Measurements from ENCODE around the gene DAAM2. TPM values are rescaled to one million over a fixed set of nuclear protein-coding genes. Genes with fewer than 3 reads are reported as not detected.

The DAAM2 gene
- total RNA-seq, 4 donors from 2014 or later, result 3.7 to 55.9 (median 11.9) TPM

- Histone ChIP-seq H3K9me3 (no peaks in the 10 kb centered on the region), H3K4me3 (no peak overlapping the region), H3K27ac (no peak overlapping the region), H3K27me3 (no peaks in the 10 kb centered on the region), H3K36me3 (peaks cover 6 to 66% (median 9%) of the 10 kb centered on the region in 3 donors), H3K4me1 (no peaks in the 10 kb centered on the region)
- intact Hi-C loops (cut with DNase I), result no loop called here
- no peak for TF ChIP-seq CTCF (IDR thresholded peaks at IDR 0.05)
- no peak for TF ChIP-seq POLR2A (IDR thresholded peaks at IDR 0.05)
- 92 to 96% methylated on average over 3 to 10 of the region's 10 CpGs for WGBS, 2 donors
- no peak for DNase-seq
These were observed 119.4 kb downstream of the DAAM2 start for GRCh38 chr6:39911513-39912125.

- intact Hi-C loops (cut with DNase I), result no loop called here
- H3K36me3 ChIP-seq, result peaks cover 6 to 66% (median 9%) of the 10 kb centered on the region in 3 donors
- H3K4me3 ChIP-seq, result no peak overlapping the region
- no peaks in the 10 kb centered on the region for H3K27me3 ChIP-seq
- DNase-seq, result no peak
- H3K4me1 ChIP-seq, result no peaks in the 10 kb centered on the region
- 70 to 93% methylated on average over 4 of the region's 4 CpGs for WGBS, 2 donors
- H3K9me3 ChIP-seq, result no peaks in the 10 kb centered on the region
- TF ChIP-seq CTCF (IDR thresholded peaks at IDR 0.05) (no peak), POLR2A (IDR thresholded peaks at IDR 0.05) (no peak)
- H3K27ac ChIP-seq, result no peak overlapping the region
These were observed 120.3 kb downstream of the DAAM2 start for GRCh38 chr6:39912446-39912845.

GRCh38 chr6:39913391-39913916, 121.3 kb downstream of the DAAM2 start:
- Histone ChIP-seq H3K36me3 (peaks cover 6 to 66% (median 9%) of the 10 kb centered on the region in 3 donors), H3K27ac (no peak overlapping the region), H3K4me1 (no peaks in the 10 kb centered on the region), H3K4me3 (no peak overlapping the region), H3K27me3 (no peaks in the 10 kb centered on the region), H3K9me3 (no peaks in the 10 kb centered on the region)
- DNase-seq, result no peak
- intact Hi-C loops (cut with DNase I), result no loop called here
- TF ChIP-seq CTCF (IDR thresholded peaks at IDR 0.05) (no peak), POLR2A (IDR thresholded peaks at IDR 0.05) (no peak)
- WGBS, 2 donors, result 94 to 98% methylated on average over 5 to 7 of the region's 12 CpGs

GRCh38 chr6:39914239-39914638, 122.1 kb downstream of the DAAM2 start:
- TF ChIP-seq POLR2A (IDR thresholded peaks at IDR 0.05), result no peak
- TF ChIP-seq CTCF (IDR thresholded peaks at IDR 0.05), result no peak
- 73 to 90% methylated on average over 3 of the region's 3 CpGs for WGBS, 2 donors
- intact Hi-C loops (cut with DNase I), result no loop called here
- Histone ChIP-seq H3K27ac (no peak overlapping the region), H3K4me1 (no peaks in the 10 kb centered on the region), H3K9me3 (no peaks in the 10 kb centered on the region), H3K27me3 (no peaks in the 10 kb centered on the region), H3K36me3 (peaks cover 6 to 66% (median 9%) of the 10 kb centered on the region in 3 donors), H3K4me3 (no peak overlapping the region)
- DNase-seq, result no peak

- Histone ChIP-seq H3K36me3 (peaks cover 6 to 65% (median 9%) of the 10 kb centered on the region in 3 donors), H3K4me1 (no peaks in the 10 kb centered on the region), H3K4me3 (no peak overlapping the region), H3K9me3 (no peaks in the 10 kb centered on the region), H3K27ac (no peak overlapping the region), H3K27me3 (no peaks in the 10 kb centered on the region)
- 67 to 100% methylated on average over 1 to 2 of the region's 5 CpGs for WGBS, 2 donors
- intact Hi-C loops (cut with DNase I), result no loop called here
- no peak for DNase-seq
- TF ChIP-seq CTCF (IDR thresholded peaks at IDR 0.05) (no peak), POLR2A (IDR thresholded peaks at IDR 0.05) (no peak)
These were observed 123.7 kb downstream of the DAAM2 start for GRCh38 chr6:39915866-39916265.

Data from esophagus squamous epithelium (tissue), 5 donors.